Hepatocyte (in vitro differentiated cells): ENCODE data around the gene HPSE2. TPM values are rescaled to one million over a fixed set of nuclear protein-coding genes. Genes with fewer than 3 reads are reported as not detected.

Experiments used
- DNase-seq: peaks from one replicate; pipeline ENCODE4 v3.0.0-alpha.2; 2016; ENCODE audit warnings: low spot score
- H2AFZ ChIP-seq: fragments of 200-600 bp; sonication (generic); 2 replicates; pipeline ENCODE4 v1.6.0; 2016; ENCODE audit warnings: antibody characterized with exemption, mild to moderate bottlenecking
- H3K27ac ChIP-seq: fragments of 200-600 bp; sonication (generic); 2 replicates; pipeline ENCODE4 v1.5.1; 2016; ENCODE audit warnings: mild to moderate bottlenecking
- H3K27me3 ChIP-seq: fragments of 200-600 bp; sonication (generic); 2 replicates; pipeline ENCODE4 v1.6.1; 2016
- H3K36me3 ChIP-seq: fragments of 200-600 bp; sonication (generic); replicated peaks from 2 replicates; pipeline ENCODE4 v1.5.1; 2016; ENCODE audit warnings: low read depth; ENCODE audit not compliant: insufficient read depth
- H3K4me1 ChIP-seq: fragments of 200-600 bp; sonication (generic); 2 replicates; pipeline ENCODE4 v1.5.1; 2016; ENCODE audit warnings: mild to moderate bottlenecking, moderate library complexity; ENCODE audit not compliant: insufficient read depth
- H3K4me2 ChIP-seq: fragments of 200-600 bp; sonication (generic); 2 replicates; pipeline ENCODE4 v1.6.0; 2016
- H3K4me3 ChIP-seq: fragments of 200-600 bp; sonication (generic); 2 replicates; pipeline ENCODE4 v1.5.1; 2016; ENCODE audit warnings: mild to moderate bottlenecking
- H3K79me2 ChIP-seq: fragments of 200-600 bp; sonication (generic); 2 replicates; pipeline ENCODE4 v1.6.0; 2017; ENCODE audit warnings: mild to moderate bottlenecking
- H3K9me2 ChIP-seq: fragments of 200-600 bp; sonication (generic); replicated peaks from 2 replicates; pipeline ENCODE4 v1.6.0; 2017; ENCODE audit warnings: mild to moderate bottlenecking; ENCODE audit not compliant: insufficient read depth
- H3K9me3 ChIP-seq: fragments of 200-600 bp; sonication (generic); 2 replicates; pipeline ENCODE4 v1.5.1; 2016; ENCODE audit warnings: low read depth, mild to moderate bottlenecking
- H4K20me1 ChIP-seq: fragments of 200-600 bp; sonication (generic); 2 replicates; pipeline ENCODE4 v1.6.0; 2016; ENCODE audit warnings: mild to moderate bottlenecking; ENCODE audit not compliant: insufficient read depth, poor library complexity, severe bottlenecking
- CTCF ChIP-seq: fragments of 200-600 bp; sonication (generic); IDR thresholded peaks from 2 replicates; pipeline ENCODE4 v1.5.1; 2016; ENCODE audit warnings: antibody characterized with exemption, mild to moderate bottlenecking; ENCODE audit not compliant: poor library complexity
- EZH2 ChIP-seq: fragments of 200-600 bp; sonication (generic); IDR thresholded peaks from 2 replicates; pipeline ENCODE4 v1.6.1; 2016; ENCODE audit warnings: antibody characterized with exemption, mild to moderate bottlenecking, borderline replicate concordance
- EZH2phosphoT487 ChIP-seq: fragments of 200-600 bp; sonication (generic); IDR thresholded peaks from one replicate; pipeline ENCODE4 v1.6.1; 2018; ENCODE audit warnings: antibody characterized with exemption, mild to moderate bottlenecking, low read depth, moderate library complexity; ENCODE audit not compliant: unreplicated experiment, severe bottlenecking
- WGBS: methylation state at CpG from one replicate; pipeline ENCODE4 v1.1.6; 2016; ENCODE audit warnings: low lambda C conversion rate; ENCODE audit errors: missing lambda C conversion rate; 5-methylcytosine and 5-hydroxymethylcytosine counted together
- polyA plus RNA-seq: library from polyadenylated mRNA; unstranded; fragments of >200 nt; fragmentation: Nextera tagmentation; extraction: Ambion mirVana; gene quantifications from 2 replicates; pipeline ENCODE4 v1.2.1, GENCODE V29; 2016
- total RNA-seq: library from RNA; depleted of rRNA; stranded (reverse); fragments of >200 nt; gene quantifications from 2 replicates; pipeline ENCODE4 v1.2.3, GENCODE V29; 2014

The HPSE2 gene
- total and polyA plus RNA-seq, 2 experiments from 2014 or later, result 3.7 to 5.7 TPM

- Histone ChIP-seq H3K79me2 (no peaks in the 10 kb centered on the region), H3K27me3 (no peaks in the 10 kb centered on the region), H2AFZ (no peak overlapping the region), H3K27ac (no peak overlapping the region), H3K9me3 (no peaks in the 10 kb centered on the region), H4K20me1 (no peaks in the 10 kb centered on the region), H3K4me1 (no peaks in the 10 kb centered on the region), H3K36me3 (no peaks in the 10 kb centered on the region), H3K9me2 (no peaks in the 10 kb centered on the region), H3K4me2 (no peak overlapping the region), H3K4me3 (no peak overlapping the region)
- no peak for TF ChIP-seq EZH2phosphoT487
- TF ChIP-seq EZH2, result no peak
- no peak for TF ChIP-seq CTCF
- WGBS, result 83% methylated on average over 1 of the region's 1 CpG
- no peak for DNase-seq
These were observed 522.1 kb downstream of the HPSE2 start for GRCh38 chr10:98713586-98713985.

- no peak overlapping the region for H2AFZ ChIP-seq
- no peaks in the 10 kb centered on the region for H3K9me2 ChIP-seq
- no peak overlapping the region for H3K4me3 ChIP-seq
- no peaks in the 10 kb centered on the region for H3K27me3 ChIP-seq
- TF ChIP-seq EZH2, result no peak
- no peak for TF ChIP-seq CTCF
- TF ChIP-seq EZH2phosphoT487, result no peak
- H3K4me1 ChIP-seq, result peaks cover 4% of the 10 kb centered on the region
- no peaks in the 10 kb centered on the region for H3K36me3 ChIP-seq
- H3K27ac ChIP-seq, result no peak overlapping the region
- no peaks in the 10 kb centered on the region for H3K9me3 ChIP-seq
- H4K20me1 ChIP-seq, result no peaks in the 10 kb centered on the region
- no peaks in the 10 kb centered on the region for H3K79me2 ChIP-seq
- DNase-seq, result no peak
- WGBS, result 67% methylated on average over 5 of the region's 5 CpGs
- H3K4me2 ChIP-seq, result no peak overlapping the region
These were observed 539.1 kb downstream of the HPSE2 start for GRCh38 chr10:98696516-98696915.

DNA sequence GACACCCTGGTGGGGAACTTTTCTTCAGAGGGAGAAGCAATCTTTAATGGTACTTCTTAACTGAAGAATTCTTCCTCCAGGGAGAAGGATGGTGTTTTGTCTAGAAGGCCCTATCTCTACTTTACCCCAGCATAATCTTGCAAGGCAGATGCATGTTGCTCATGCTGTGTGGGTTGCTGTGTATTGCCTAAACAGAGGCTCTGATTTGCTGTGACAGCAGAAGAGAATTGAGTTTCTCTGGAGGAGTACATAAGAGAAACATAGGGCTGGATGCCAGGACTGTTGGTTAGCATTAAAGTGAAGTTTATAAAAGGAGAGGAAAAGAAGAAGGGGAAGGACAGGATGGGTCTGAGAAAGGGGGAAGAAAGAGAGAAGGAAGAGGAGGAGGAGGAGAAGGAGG lies 540.8 kb downstream of the HPSE2 start:
- H4K20me1 ChIP-seq, result no peaks in the 10 kb centered on the region
- H3K9me2 ChIP-seq, result no peaks in the 10 kb centered on the region
- no peaks in the 10 kb centered on the region for H3K79me2 ChIP-seq
- H3K4me2 ChIP-seq, result no peak overlapping the region
- TF ChIP-seq CTCF (no peak), EZH2phosphoT487 (no peak), EZH2 (no peak)
- no peaks in the 10 kb centered on the region for H3K27me3 ChIP-seq
- H2AFZ ChIP-seq, result no peak overlapping the region
- H3K27ac ChIP-seq, result no peak overlapping the region
- no peak overlapping the region for H3K4me3 ChIP-seq
- no peaks in the 10 kb centered on the region for H3K36me3 ChIP-seq
- H3K9me3 ChIP-seq, result no peaks in the 10 kb centered on the region
- peaks cover 4% of the 10 kb centered on the region for H3K4me1 ChIP-seq
- DNase-seq, result no peak

DNA sequence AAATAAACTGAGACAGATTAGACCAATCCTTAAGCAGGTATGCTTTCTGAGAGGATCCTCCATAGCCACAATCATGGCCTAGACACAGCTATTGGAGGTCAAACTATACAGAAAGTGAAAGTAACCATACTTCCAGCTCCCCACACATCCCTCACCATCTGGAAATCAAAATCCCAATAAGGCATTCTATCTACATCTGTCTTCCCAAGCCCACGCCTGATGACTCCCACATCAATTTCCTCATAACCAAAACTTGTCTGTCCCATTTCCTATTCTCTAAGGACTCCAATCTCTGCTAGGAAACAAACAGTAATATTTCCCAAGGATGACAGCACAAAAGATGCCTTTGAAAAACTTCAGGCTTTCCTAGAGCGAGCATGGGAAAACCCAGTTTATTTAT lies 541.6 kb downstream of the HPSE2 start:
- no peak overlapping the region for H3K27ac ChIP-seq
- peaks cover 4% of the 10 kb centered on the region for H3K4me1 ChIP-seq
- no peak for TF ChIP-seq EZH2phosphoT487
- no peak for TF ChIP-seq EZH2
- TF ChIP-seq CTCF, result no peak
- no peaks in the 10 kb centered on the region for H3K9me3 ChIP-seq
- no peaks in the 10 kb centered on the region for H3K27me3 ChIP-seq
- 88% methylated on average over 2 of the region's 2 CpGs for WGBS
- no peak overlapping the region for H3K4me3 ChIP-seq
- H3K79me2 ChIP-seq, result no peaks in the 10 kb centered on the region
- no peak overlapping the region for H2AFZ ChIP-seq
- H3K4me2 ChIP-seq, result no peak overlapping the region
- no peaks in the 10 kb centered on the region for H3K9me2 ChIP-seq
- H3K36me3 ChIP-seq, result no peaks in the 10 kb centered on the region
- DNase-seq, result no peak
- no peaks in the 10 kb centered on the region for H4K20me1 ChIP-seq
